ENCODE data around the gene TARBP1. TPM values are rescaled to one million over a fixed set of nuclear protein-coding genes. Genes with fewer than 3 reads are reported as not detected.

Gene TARBP1
- total and polyA plus RNA-seq, 2 of the 13 experiments (the other 11 are each of a cell fraction or from before 2014, with no cell fraction given), result 37.7 to 67.0 TPM

DNA sequence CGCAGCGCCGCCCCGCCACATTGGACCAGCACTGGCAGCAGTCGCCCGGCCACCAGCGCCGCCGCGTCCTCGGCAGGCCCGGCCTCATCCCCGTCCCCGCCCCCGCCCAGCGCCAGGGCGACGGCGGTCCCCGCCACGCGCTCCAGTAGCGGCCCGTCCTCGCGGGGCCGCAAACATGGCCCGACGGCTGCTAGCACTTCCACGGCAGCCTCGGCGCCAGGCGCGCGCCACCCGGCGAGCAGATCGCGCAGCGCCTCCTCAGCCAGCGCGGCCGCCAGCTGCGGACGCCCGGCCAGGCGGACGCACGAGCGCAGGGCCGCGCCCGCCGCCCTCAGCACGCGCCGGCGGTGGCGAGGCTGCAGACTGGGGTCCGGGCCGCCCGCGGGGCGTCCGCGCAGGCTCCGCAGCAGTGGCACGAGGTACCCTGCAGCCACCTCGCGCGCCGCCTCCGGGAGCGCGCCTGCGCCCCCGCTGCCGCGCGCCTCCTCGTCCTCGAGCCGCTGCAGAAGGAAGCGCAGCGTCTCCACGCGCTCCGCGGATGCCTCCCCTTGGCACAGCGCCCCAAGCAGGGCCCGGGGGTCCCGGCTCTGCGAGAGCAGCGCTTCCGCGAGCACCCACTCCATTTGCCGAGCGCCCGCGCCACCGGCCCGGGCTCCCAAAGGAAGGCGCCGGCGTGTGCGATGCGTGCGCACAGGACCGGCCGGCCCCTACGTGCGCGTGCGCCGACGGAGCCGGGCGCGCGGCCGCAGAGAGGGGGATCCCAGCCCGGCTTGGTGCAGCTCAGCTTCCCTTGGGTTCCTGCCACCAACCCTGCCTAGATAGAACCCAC lies at the start of gene TARBP1 (continued):
- TF ChIP-seq RBFOX2 (IDR thresholded peaks at IDR 0.05; ENCODE audit: low read depth, low read length) (peak; percentile 94), SP4 (CRISPR knock-in tag; IDR thresholded peaks at IDR 0.05) (peak; percentile 41; the same call in 1 of the 2 replicates), ZFY (CRISPR knock-in tag; IDR thresholded peaks at IDR 0.05) (peak; percentile 78; the same call in 1 of the 2 replicates), TAF15 (IDR thresholded peaks at IDR 0.05; ENCODE audit: low read depth, low read length, poor library complexity, severe bottlenecking) (no peak), ZNF629 (CRISPR knock-in tag; conservative IDR thresholded peaks at IDR 0.05) (no peak), KDM3A (CRISPR knock-in tag; IDR thresholded peaks at IDR 0.05; ENCODE audit: low read depth) (no peak), NONO (IDR thresholded peaks at IDR 0.05) (no peak), NONO (CRISPR knock-in tag; conservative IDR thresholded peaks at IDR 0.05) (no peak; the same call in 1 of the 2 replicates), ZNF335 (CRISPR knock-in tag; IDR thresholded peaks at IDR 0.05) (0 out of 2 replicates have a peak, but pooled peaks have one; percentile 35), KDM2A (CRISPR knock-in tag; IDR thresholded peaks at IDR 0.05; ENCODE audit: borderline replicate concordance, low read depth) (peak; percentile 58), ZNF451 (CRISPR knock-in tag; IDR thresholded peaks at IDR 0.05) (no peak), ZFP1 (CRISPR knock-in tag; IDR thresholded peaks at IDR 0.05) (no peak), ZNF496 (CRISPR knock-in tag; IDR thresholded peaks at IDR 0.05; ENCODE audit: insufficient replicate concordance) (no peak)
- TF ChIP-seq, protein P1, sequence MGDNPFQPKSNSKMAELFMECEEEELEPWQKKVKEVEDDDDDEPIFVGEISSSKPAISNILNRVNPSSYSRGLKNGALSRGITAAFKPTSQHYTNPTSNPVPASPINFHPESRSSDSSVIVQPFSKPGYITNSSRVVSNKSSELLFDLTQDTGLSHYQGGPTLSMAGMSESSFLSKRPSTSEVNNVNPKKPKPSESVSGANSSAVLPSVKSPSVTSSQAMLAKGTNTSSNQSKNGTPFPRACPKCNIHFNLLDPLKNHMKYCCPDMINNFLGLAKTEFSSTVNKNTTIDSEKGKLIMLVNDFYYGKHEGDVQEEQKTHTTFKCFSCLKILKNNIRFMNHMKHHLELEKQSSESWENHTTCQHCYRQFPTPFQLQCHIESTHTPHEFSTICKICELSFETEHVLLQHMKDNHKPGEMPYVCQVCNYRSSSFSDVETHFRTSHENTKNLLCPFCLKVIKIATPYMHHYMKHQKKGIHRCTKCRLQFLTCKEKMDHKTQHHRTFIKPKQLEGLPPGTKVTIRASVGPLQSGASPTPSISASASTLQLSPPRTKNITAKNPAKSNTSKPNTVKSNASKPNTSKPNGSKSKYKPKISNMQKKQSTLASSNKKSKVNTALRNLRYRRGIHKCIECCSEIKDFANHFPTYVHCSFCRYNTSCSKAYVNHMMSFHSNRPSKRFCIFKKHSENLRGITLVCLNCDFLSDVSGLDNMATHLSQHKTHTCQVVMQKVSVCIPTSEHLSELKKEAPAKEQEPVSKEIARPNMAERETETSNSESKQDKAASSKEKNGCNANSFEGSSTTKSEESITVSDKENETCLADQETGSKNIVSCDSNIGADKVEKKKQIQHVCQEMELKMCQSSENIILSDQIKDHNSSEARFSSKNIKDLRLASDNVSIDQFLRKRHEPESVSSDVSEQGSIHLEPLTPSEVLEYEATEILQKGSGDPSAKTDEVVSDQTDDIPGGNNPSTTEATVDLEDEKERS (CRISPR knock-in tag; IDR thresholded peaks at IDR 0.05), result no peak
- TF ChIP-seq, protein P2, sequence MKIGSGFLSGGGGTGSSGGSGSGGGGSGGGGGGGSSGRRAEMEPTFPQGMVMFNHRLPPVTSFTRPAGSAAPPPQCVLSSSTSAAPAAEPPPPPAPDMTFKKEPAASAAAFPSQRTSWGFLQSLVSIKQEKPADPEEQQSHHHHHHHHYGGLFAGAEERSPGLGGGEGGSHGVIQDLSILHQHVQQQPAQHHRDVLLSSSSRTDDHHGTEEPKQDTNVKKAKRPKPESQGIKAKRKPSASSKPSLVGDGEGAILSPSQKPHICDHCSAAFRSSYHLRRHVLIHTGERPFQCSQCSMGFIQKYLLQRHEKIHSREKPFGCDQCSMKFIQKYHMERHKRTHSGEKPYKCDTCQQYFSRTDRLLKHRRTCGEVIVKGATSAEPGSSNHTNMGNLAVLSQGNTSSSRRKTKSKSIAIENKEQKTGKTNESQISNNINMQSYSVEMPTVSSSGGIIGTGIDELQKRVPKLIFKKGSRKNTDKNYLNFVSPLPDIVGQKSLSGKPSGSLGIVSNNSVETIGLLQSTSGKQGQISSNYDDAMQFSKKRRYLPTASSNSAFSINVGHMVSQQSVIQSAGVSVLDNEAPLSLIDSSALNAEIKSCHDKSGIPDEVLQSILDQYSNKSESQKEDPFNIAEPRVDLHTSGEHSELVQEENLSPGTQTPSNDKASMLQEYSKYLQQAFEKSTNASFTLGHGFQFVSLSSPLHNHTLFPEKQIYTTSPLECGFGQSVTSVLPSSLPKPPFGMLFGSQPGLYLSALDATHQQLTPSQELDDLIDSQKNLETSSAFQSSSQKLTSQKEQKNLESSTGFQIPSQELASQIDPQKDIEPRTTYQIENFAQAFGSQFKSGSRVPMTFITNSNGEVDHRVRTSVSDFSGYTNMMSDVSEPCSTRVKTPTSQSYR (CRISPR knock-in tag; IDR thresholded peaks at IDR 0.05; ENCODE audit: borderline replicate concordance), result no peak
- TF ChIP-seq, protein P3, sequence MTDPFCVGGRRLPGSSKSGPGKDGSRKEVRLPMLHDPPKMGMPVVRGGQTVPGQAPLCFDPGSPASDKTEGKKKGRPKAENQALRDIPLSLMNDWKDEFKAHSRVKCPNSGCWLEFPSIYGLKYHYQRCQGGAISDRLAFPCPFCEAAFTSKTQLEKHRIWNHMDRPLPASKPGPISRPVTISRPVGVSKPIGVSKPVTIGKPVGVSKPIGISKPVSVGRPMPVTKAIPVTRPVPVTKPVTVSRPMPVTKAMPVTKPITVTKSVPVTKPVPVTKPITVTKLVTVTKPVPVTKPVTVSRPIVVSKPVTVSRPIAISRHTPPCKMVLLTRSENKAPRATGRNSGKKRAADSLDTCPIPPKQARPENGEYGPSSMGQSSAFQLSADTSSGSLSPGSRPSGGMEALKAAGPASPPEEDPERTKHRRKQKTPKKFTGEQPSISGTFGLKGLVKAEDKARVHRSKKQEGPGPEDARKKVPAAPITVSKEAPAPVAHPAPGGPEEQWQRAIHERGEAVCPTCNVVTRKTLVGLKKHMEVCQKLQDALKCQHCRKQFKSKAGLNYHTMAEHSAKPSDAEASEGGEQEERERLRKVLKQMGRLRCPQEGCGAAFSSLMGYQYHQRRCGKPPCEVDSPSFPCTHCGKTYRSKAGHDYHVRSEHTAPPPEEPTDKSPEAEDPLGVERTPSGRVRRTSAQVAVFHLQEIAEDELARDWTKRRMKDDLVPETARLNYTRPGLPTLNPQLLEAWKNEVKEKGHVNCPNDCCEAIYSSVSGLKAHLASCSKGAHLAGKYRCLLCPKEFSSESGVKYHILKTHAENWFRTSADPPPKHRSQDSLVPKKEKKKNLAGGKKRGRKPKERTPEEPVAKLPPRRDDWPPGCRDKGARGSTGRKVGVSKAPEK (CRISPR knock-in tag; IDR thresholded peaks at IDR 0.05; ENCODE audit: borderline replicate concordance), result no peak
- TF ChIP-seq, protein P4, sequence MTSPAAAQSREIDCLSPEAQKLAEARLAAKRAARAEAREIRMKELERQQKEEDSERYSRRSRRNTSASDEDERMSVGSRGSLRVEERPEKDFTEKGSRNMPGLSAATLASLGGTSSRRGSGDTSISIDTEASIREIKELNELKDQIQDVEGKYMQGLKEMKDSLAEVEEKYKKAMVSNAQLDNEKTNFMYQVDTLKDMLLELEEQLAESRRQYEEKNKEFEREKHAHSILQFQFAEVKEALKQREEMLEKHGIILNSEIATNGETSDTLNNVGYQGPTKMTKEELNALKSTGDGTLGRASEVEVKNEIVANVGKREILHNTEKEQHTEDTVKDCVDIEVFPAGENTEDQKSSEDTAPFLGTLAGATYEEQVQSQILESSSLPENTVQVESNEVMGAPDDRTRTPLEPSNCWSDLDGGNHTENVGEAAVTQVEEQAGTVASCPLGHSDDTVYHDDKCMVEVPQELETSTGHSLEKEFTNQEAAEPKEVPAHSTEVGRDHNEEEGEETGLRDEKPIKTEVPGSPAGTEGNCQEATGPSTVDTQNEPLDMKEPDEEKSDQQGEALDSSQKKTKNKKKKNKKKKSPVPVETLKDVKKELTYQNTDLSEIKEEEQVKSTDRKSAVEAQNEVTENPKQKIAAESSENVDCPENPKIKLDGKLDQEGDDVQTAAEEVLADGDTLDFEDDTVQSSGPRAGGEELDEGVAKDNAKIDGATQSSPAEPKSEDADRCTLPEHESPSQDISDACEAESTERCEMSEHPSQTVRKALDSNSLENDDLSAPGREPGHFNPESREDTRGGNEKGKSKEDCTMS (CRISPR knock-in tag; conservative IDR thresholded peaks at IDR 0.05), result no peak
